GM18951 (cell line): Measurements from ENCODE around the gene GPR15.
A peak's percentile ranks its signal among the peaks of the same experiment; 100 is the strongest.

Source experiments
- POLR2A ChIP-seq: IDR thresholded peaks from 4 replicates; pipeline ENCODE4 v1.6.1; 2011; ENCODE audit warnings: mild to moderate bottlenecking; ENCODE audit not compliant: insufficient read length, insufficient read depth; ENCODE audit errors: extremely low read depth
- in situ Hi-C: fragments of 300-500 bp; cut with MboI; formaldehyde crosslinking; loops from one replicate; pipeline ENCODE4 v1.12.0; 2022; ENCODE audit warnings: low sequenced_read_pairs, mixed read lengths, inconsistent platforms; ENCODE audit not compliant: unreplicated experiment

The GPR15 gene

DNA sequence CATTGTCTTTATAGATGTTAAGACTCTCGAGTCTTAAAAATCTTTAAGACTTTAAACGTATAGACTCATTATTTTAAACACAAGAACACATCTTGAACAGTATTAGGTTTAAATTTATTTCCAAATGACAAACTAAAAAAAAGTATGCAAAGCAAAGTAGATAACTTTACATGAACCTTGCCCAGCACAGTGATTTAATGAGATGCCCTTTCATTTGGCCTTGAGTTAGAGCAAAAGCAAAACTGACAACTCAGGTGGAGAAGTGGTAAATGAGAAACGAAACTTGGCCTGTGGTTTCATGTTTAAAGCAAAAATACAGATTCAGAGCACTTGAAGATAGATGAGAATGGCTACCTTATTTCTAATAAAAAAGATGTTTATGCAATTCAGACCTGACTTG lies 8.6 kb downstream of the GPR15 start:
- no peak for TF ChIP-seq POLR2A
- in situ Hi-C loops = no loop called here

DNA sequence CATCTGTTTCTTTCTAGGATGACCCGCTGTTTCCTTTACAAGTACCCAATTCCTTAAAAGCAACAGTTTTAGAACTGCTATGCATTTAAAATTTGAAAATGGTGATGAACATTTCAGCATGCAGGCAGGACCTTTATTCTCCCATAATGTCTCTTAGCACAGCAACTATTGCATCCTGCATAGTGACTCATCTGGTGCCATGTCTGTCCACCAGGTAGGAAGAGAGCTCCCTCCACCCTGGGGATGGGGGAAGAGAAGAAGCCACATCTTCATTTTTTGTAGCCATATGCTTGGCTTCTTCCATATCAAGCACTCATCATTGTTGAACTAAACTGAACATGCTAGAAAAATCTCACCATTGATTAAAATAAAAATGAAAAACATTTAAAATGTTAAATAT lies 9.9 kb downstream of the GPR15 start:
- in situ Hi-C loops = no loop called here

DNA sequence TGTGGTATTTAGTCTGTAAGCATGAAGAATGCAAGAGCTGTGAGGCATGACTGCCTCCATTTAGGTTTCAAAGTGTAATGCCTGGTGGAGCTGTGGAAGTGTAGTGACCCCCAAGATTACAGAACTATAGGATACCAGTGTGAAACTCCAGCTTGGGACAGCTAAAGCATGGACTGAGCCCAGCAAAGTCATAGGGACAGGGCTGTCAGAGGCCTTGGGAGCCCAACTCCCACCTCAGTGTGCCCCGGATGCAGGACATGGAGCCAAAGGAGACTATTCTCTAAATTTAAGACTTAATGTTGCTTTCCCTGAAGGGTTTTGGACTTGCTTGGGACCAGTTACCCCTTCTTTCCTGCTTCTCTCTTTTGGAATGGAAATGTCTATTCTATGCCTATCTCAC lies 10.8 kb downstream of the GPR15 start:
- no peak for TF ChIP-seq POLR2A
- in situ Hi-C loops = no loop called here

More for the DNA sequence above, 9.9 kb downstream of the GPR15 start:
- no peak for TF ChIP-seq POLR2A

DNA sequence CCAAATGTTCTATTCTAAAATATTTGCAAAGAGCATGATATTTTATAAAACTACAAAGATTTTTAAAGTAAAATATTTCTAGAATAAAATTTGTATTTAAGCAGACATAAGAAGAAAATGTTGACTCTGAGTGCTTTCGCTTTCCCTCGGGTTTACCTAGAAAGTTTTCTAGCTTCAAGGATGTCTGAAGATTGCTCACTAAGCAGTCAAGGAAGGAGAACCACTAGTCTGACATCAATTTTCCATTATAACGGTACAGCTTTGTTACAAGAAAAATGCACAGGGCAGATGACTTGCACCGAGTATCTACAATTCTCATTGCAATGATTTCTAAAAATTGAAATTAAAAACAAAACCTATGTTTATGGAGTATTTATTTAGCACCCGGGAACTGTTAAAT lies 14.2 kb downstream of the GPR15 start:
- TF ChIP-seq POLR2A = peak; percentile 18
- in situ Hi-C loops = no loop called here

DNA sequence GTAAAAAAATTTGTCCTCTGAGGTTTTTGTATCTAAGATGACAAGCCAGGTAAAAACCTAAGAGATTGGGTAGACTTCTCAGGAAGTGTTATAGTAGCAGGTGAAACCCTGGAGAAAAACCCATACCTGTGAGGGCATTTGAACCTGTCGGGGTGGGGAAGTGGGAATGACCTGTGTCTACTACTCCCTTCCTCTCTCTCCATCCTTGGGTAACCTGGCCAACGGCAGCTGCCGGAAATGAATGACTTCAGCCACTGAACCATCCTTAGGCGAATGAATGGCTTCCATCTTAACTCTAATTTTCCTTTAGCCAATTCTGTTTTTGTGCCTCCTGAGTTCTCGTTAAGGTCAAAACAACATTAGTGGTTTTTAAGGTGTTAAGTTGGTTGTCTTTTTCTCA lies 16.8 kb downstream of the GPR15 start:
- in situ Hi-C loops = no loop called here
- TF ChIP-seq POLR2A = no peak

DNA sequence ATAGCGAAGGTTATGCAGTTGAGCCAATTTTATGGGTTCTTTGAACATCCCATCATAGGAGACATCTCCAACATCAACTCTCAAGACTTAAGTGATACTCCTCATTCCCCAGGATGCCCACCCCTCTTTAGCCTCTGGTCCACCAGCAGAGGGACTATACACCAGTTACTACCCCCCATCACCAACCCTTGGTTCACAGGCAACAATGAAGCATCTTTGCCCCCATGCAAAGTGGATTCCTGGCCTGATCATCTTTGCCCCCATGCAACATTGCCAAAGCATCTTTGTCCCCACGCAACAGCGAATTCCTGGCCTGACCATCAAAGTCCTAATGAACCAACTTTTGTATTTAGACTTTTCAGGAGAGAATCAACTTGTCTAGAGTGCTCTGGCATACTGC lies 19.1 kb downstream of the GPR15 start:
- in situ Hi-C loops = no loop called here
- TF ChIP-seq POLR2A = no peak

DNA sequence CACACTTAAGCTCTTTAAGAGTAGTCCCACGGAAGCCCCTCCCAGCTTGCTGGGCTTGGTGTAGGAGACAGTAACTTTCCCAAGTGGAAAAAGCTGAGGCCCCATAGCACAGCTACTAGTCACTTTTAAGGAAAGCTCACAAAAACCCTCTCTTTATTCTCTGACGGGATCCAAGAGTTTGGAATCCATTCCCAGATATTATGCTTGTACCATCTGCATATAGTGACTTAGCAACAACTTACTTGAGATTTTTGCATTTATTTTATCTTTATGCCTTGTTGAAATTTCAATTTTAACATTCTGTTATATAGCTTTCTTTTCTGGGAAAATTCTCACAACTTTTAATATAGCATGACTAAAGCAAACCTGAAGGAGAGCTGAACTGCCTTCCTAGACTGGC lies 19.5 kb downstream of the GPR15 start:
- in situ Hi-C loops = no loop called here
- no peak for TF ChIP-seq POLR2A

DNA sequence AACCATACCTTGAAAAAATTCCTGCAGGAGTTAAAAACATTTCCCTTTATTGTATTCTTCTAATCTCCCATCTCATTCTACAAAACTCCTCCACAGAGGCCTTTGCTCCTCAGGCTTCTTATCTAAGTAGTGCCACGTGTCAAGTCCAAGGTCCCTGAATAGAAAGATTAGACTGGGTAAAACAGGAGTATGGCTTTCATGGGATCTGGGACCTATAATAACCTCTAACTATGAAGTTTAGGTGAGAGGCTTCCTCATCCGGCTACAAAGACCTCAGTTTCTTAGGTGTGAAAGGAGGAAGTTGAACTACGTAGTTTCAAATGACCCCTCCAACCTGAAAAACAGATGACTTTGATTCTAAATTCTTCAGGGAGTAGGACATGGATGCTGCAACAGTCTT lies 20.0 kb downstream of the GPR15 start:
- TF ChIP-seq POLR2A = no peak
- in situ Hi-C loops = no loop called here

DNA sequence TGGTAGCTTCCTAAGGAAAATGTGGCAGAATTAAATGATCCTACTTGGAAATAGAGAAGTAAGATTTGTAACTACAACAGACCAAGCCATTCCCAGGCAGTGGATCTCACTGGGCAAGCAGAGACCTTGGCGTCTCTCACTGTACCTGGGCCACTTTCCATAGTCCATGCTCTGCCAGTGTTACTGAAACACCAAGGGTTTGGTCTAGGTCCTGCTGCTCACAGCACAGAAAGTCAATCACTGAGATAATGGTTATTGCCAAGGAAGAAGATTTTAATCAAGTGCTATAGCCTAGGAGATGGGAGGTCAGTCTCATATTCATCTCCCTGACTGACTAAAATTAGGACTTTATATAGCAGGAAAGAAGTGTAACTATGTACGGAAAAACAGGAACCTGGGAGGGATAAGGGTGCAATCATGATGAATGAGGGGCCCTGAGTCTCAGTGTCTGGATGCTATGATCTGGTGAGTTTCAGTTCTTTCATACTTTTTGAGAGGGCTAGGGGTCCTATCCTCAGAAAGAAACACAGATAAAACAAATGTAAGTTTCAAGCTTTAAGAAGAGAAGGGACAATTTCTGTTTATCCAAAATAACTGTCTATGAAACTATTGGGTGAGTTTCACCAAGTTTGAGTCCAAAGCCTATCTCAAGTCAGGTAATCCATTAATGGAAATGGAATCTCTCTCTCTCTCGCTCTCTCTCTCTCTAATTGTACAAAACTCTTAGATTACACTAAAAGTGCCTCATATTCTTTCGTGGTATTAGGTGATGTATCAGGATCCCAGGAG lies 20.6 kb downstream of the GPR15 start:
- TF ChIP-seq POLR2A = no peak
- in situ Hi-C loops = no loop called here

DNA sequence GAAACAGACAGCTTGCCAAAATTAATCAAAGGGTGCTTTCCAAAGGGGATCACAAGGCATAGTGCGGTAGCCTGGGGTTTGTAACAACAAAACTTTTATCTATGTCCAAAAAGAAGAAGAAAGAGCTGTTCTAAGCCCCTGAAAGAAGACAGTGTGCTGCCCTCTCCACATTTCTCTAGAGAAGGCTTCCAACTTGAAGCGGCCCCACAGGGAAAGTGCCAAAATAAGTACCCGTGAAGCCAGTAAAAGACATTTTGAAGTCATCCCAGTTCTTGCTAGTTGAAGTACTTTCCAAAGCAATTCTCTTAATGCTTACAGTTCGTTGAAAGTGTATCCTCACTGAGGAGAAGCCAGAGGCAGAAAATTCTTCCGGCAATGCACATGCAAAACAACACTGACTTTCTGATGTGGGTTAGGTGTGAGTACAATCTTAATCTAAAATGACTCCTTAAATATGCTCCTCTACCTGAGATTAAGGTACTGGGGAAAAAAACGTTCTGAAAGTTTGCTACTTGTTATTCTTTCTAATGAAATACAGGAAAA lies 21.3 kb downstream of the GPR15 start:
- peak; percentile 26 for TF ChIP-seq POLR2A
- in situ Hi-C loops = no loop called here

DNA sequence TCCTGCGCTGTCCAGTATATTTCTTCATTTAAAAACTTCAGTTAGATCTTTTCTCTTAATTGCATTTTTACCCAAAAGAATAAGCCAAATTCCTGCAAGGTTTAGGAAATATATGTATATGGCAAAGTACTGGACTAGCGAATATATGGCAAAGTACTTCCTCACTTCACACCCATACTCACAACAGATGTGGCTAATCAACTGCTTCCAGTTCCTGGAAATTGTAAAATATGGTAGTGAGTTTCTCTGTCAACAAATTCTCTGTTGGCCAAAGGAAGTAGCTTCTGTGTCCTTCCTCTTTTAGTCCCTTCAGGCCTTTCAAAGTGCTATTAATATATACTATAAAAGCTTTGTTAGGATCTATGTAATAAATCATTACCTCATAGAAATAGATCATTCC lies 22.0 kb downstream of the GPR15 start:
- in situ Hi-C loops = no loop called here
- TF ChIP-seq POLR2A = no peak

DNA sequence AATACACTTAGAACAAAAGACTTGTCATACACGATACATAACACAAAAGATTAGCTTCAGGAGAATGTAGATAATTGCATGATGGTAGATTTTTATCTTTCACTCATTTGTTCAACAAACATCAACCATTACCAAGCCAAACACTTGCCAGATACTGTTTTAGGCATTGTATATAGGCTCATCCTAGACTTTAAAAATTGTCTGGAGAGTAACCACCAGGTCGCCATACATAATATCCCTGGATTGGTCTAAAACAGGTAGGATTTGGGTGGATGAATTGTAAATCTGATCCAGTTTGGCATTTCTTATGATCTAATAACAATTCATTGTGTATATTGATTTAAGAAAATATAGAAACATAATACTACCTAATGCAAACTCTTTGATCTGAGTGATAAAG lies 22.8 kb downstream of the GPR15 start:
- no peak for TF ChIP-seq POLR2A
- in situ Hi-C loops = no loop called here

DNA sequence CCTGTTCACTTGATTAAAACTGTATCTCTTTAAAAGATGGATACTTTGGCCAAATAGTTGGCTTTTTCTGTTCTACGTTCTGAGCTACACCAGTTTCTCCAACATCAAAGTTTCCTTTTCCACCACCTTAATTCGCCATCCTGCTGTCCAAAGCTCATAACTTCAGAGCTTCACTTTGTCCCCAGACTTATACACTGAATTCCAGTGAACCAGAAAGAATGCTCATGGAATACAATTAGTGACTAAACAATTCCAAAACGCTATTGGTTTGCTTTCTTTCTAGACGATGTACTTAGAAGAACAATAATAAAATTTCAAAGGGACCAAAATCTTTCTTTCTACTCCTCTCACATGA lies 23.2 kb downstream of the GPR15 start:
- in situ Hi-C loops = no loop called here
- no peak for TF ChIP-seq POLR2A
